Nephron progenitor cell (in vitro differentiated cells): ENCODE measurements around the gene TTC21A.

ENCODE experiments used
- DNase-seq: peaks from one replicate; pipeline ENCODE4 v3.0.0; 2021
- H3K27ac Mint-ChIP-seq: 2 replicates; pipeline ENCODE4 v1.8.0; 2021; ENCODE audit warnings: mild to moderate bottlenecking, moderate library complexity, mixed read lengths
- H3K27me3 Mint-ChIP-seq: 2 replicates; pipeline ENCODE4 v1.8.0; 2021; ENCODE audit warnings: mild to moderate bottlenecking, low read depth, mixed read lengths; ENCODE audit not compliant: poor library complexity
- H3K36me3 Mint-ChIP-seq: 2 replicates; pipeline ENCODE4 v1.8.0; 2021; ENCODE audit warnings: low read depth, mixed read lengths
- H3K4me1 Mint-ChIP-seq: 2 replicates; pipeline ENCODE4 v1.8.0; 2021; ENCODE audit warnings: mixed read lengths
- H3K4me3 Mint-ChIP-seq: 2 replicates; pipeline ENCODE4 v1.8.0; 2021; ENCODE audit warnings: mild to moderate bottlenecking, moderate library complexity, mixed read lengths
- H3K9me3 Mint-ChIP-seq: 2 replicates; pipeline ENCODE4 v1.8.0; 2021; ENCODE audit warnings: mild to moderate bottlenecking, moderate library complexity, mixed read lengths
- TF ChIP-seq, protein P1 (sequence below): fragments of 200-600 bp; sonication (generic); IDR thresholded peaks from 2 replicates; pipeline ENCODE4 v1.5.0; 2021; ENCODE audit warnings: antibody characterized with exemption

The TTC21A gene

DNA sequence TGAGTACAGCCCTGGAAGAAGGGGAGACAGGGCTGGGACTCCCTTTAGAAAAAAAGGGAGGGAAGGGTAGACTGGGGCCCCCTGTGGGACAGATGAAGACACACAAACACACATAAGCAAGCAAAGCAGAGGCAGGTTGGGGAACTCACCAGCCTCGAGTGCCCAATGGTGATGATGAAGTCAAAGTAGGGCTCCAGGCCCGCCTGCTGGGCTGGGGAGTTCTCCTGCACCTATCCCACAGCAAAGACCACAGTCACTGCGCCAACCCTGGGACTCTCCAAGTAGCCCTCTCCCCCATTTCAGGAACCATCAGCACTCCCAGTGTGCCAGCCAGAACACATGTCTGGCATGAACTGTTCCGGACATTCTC is 4.2 kb upstream of the TTC21A start:
- no peaks in the 10 kb centered on the region for H3K27me3 Mint-ChIP-seq
- peaks cover 44% of the 10 kb centered on the region for H3K4me1 Mint-ChIP-seq
- H3K4me3 Mint-ChIP-seq = no peak overlapping the region
- H3K9me3 Mint-ChIP-seq = no peaks in the 10 kb centered on the region
- peak overlapping the region; percentile 29 for H3K27ac Mint-ChIP-seq
- no peak for DNase-seq
- peaks cover 4% of the 10 kb centered on the region for H3K36me3 Mint-ChIP-seq
- TF ChIP-seq, protein P1, sequence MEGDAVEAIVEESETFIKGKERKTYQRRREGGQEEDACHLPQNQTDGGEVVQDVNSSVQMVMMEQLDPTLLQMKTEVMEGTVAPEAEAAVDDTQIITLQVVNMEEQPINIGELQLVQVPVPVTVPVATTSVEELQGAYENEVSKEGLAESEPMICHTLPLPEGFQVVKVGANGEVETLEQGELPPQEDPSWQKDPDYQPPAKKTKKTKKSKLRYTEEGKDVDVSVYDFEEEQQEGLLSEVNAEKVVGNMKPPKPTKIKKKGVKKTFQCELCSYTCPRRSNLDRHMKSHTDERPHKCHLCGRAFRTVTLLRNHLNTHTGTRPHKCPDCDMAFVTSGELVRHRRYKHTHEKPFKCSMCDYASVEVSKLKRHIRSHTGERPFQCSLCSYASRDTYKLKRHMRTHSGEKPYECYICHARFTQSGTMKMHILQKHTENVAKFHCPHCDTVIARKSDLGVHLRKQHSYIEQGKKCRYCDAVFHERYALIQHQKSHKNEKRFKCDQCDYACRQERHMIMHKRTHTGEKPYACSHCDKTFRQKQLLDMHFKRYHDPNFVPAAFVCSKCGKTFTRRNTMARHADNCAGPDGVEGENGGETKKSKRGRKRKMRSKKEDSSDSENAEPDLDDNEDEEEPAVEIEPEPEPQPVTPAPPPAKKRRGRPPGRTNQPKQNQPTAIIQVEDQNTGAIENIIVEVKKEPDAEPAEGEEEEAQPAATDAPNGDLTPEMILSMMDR = no peak

DNA sequence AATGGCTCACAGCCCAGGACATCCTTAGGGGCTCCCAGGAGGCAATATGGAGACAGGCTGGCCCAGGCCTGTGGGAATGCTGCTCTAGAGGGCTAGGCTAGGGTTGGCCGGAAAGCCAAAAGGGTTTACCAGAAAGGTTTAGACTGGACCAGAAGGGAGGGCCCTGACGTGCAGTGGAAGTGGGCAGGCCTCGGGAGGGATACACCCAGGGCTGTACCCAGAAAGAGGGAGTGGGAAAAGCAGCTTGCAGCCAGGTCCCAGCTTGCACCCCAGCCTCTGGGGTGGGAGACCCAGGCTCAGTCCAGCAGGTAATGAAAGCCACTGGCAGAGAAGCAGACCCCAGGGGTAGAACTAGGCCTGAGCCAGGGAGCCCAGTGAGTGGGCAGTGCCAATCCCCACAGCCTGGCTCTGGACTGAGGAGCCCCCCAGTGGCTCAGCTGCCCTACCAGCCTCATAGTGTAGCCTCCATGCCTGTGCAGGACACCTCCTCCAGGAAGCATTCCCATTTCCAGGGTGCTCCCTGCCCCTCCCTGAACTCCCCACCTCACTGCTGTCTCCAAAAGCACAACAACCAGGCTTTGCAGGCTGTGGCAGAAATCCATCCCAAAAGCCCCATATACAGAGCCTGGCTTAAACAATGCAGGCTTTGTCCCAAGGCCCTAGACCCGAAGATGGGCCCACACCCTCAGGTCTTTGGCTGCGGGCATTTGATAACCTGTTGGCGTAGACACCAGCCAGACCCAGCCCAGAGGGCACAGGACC is 3.5 kb upstream of the TTC21A start:
- Mint-ChIP-seq H3K27me3 (no peaks in the 10 kb centered on the region), H3K27ac (peak overlapping the region; percentile 72), H3K36me3 (peaks cover 4% of the 10 kb centered on the region), H3K4me1 (peaks cover 50% of the 10 kb centered on the region), H3K4me3 (no peak overlapping the region), H3K9me3 (no peaks in the 10 kb centered on the region)
- TF ChIP-seq, protein P1 = no peak
- no peak for DNase-seq

DNA sequence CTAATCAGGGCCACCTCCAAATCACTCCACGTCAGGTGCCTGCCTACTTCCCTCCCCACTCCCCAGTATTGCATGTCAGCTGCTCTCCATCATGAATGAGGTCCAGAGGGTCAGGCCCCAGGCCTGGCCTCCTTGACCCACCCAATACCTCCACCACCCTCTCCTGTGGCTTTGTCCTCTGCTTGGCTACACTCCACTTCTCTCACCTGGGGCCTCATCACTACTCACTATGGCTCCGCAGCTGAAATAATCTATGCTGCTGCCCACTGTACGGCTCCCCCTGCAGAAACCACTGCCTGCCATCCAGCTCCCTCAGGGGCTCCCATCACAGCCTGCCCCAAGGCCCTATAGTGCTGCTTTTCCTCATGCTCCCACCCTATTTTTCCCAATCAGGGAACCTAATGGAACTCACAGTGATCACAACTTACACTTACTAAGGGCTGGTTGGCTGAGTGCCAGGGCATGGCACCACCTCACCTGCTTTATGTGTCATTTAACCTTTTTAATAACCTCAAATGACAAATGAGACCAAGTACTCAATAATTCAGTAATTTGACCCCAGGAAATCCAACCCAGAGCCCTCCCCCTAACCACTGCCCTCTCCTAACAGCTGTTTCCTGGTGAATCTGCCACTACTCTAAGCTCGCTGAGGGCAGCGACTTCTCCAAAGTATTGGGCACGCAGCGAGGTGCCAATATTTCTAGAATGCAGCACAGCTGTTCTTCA is 2.4 kb upstream of the TTC21A start:
- Mint-ChIP-seq H3K9me3 (no peaks in the 10 kb centered on the region), H3K4me3 (peak overlapping the region; percentile 95), H3K27me3 (no peaks in the 10 kb centered on the region), H3K4me1 (peaks cover 50% of the 10 kb centered on the region), H3K36me3 (peaks cover 4% of the 10 kb centered on the region), H3K27ac (no peak overlapping the region)
- no peak for DNase-seq
- TF ChIP-seq, protein P1 = no peak

- Mint-ChIP-seq H3K27me3 (no peaks in the 10 kb centered on the region), H3K9me3 (no peaks in the 10 kb centered on the region), H3K4me3 (peak overlapping the region; percentile 95), H3K4me1 (peaks cover 50% of the 10 kb centered on the region), H3K27ac (peak overlapping the region; percentile 91), H3K36me3 (peaks cover 4% of the 10 kb centered on the region)
- TF ChIP-seq, protein P1 = no peak
- no peak for DNase-seq
These were observed 1.8 kb upstream of the TTC21A start for GRCh38 chr3:39105687-39106063.

GRCh38 chr3:39106281-39106811 is 1.1 kb upstream of the TTC21A start:
- TF ChIP-seq, protein P1 = no peak
- no peaks in the 10 kb centered on the region for H3K27me3 Mint-ChIP-seq
- peaks cover 50% of the 10 kb centered on the region for H3K4me1 Mint-ChIP-seq
- H3K27ac Mint-ChIP-seq = peak overlapping the region; percentile 91
- peak overlapping the region; percentile 95 for H3K4me3 Mint-ChIP-seq
- no peak for DNase-seq
- peaks cover 4% of the 10 kb centered on the region for H3K36me3 Mint-ChIP-seq
- H3K9me3 Mint-ChIP-seq = no peaks in the 10 kb centered on the region
